ENCODE data around the gene ARID3C.

ARID3C gene

DNA sequence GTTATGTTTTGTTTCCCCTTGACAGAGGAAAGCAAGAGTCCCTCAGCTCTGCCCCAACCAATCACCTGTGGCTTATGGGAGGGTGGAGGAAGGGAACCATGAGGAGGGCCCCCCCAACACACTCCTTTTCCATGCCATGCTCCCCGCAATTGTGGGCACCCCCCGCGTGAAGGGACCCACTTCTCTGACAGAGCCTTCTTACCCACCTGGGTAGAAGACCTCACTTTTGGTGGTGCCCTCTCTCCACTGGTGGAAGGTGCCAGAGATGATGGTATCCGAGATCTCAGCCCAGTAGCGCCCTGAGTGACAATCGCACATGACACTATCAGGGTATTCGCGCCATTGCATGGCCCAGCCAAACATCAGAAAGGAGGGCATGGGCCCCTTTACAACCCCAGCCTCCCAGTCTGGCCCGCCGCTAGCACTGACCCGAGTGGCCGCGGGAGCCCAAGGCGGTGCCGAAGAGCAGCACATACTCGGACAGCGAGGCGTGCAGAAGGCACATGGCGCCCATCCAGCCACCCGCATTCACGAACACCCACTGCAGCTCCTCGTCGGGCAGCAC is 8.0 kb upstream of the ARID3C start:
- H3K36me3 ChIP-seq (ENCODE audit: control insufficient read depth in 2 of 2, insufficient read depth in 1 of 2, low read length in 2 of 2), result peaks cover 0 to 15% of the 10 kb centered on the region in 2 experiments; a peak in 2 of 3 replicates
- H3K27ac ChIP-seq (ENCODE audit: extremely low read depth, low read depth, low read length), result peak overlapping the region; percentile 77
- peak overlapping the region; percentile 67 for H3K4me3 ChIP-seq (ENCODE audit: low read depth, low read length)
- POLR2A ChIA-PET, result interaction anchor here (0.8 to 7.0 kb wide), 13 partner anchors 8 to 1612 kb away, joined by 3 to 90 read pairs (median 8); partner anchors contain the start of genes ARID3C, DCTN3, DNAJA1 and GALT
- no peaks in the 10 kb centered on the region for H3K9me3 ChIP-seq (ENCODE audit: control insufficient read depth, insufficient read depth, low read depth, low read length)
- CTCF ChIA-PET, result interaction anchor here (0.6 to 8.3 kb wide), 8 partner anchors 11 to 1103 kb away, joined by 5 to 164 read pairs (median 12); partner anchors contain the start of genes DCTN3, GALT, IL11RA and RPP25L
- H3K4me1 ChIP-seq (ENCODE audit: control insufficient read depth, insufficient read depth, low read length), result no peaks in the 10 kb centered on the region
- no peak for TF ChIP-seq ZNF391 (tag by site-specific recombination; IDR thresholded peaks at IDR 0.05; ENCODE audit: borderline replicate concordance, low read depth)
- TF ChIP-seq, protein P1, sequence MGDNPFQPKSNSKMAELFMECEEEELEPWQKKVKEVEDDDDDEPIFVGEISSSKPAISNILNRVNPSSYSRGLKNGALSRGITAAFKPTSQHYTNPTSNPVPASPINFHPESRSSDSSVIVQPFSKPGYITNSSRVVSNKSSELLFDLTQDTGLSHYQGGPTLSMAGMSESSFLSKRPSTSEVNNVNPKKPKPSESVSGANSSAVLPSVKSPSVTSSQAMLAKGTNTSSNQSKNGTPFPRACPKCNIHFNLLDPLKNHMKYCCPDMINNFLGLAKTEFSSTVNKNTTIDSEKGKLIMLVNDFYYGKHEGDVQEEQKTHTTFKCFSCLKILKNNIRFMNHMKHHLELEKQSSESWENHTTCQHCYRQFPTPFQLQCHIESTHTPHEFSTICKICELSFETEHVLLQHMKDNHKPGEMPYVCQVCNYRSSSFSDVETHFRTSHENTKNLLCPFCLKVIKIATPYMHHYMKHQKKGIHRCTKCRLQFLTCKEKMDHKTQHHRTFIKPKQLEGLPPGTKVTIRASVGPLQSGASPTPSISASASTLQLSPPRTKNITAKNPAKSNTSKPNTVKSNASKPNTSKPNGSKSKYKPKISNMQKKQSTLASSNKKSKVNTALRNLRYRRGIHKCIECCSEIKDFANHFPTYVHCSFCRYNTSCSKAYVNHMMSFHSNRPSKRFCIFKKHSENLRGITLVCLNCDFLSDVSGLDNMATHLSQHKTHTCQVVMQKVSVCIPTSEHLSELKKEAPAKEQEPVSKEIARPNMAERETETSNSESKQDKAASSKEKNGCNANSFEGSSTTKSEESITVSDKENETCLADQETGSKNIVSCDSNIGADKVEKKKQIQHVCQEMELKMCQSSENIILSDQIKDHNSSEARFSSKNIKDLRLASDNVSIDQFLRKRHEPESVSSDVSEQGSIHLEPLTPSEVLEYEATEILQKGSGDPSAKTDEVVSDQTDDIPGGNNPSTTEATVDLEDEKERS (tag by site-specific recombination; IDR thresholded peaks at IDR 0.05), result no peak
- no peak for TF ChIP-seq ZNF121 (tag by site-specific recombination; IDR thresholded peaks at IDR 0.05)
- no peak for TF ChIP-seq CTCF (tag by site-specific recombination; IDR thresholded peaks at IDR 0.05)
- no peak for TF ChIP-seq ZNF223 (tag by site-specific recombination; IDR thresholded peaks at IDR 0.05)
- no peak for TF ChIP-seq BCL11A (tag by site-specific recombination; IDR thresholded peaks at IDR 0.05; ENCODE audit: low read depth)
- peak; percentile 87 for TF ChIP-seq SCRT2 (tag by site-specific recombination; IDR thresholded peaks at IDR 0.05)
- TF ChIP-seq ZFP37 (tag by site-specific recombination; IDR thresholded peaks at IDR 0.05), result 0 out of 2 replicates have a peak, but pooled peaks have one; percentile 48
- TF ChIP-seq, protein P2, sequence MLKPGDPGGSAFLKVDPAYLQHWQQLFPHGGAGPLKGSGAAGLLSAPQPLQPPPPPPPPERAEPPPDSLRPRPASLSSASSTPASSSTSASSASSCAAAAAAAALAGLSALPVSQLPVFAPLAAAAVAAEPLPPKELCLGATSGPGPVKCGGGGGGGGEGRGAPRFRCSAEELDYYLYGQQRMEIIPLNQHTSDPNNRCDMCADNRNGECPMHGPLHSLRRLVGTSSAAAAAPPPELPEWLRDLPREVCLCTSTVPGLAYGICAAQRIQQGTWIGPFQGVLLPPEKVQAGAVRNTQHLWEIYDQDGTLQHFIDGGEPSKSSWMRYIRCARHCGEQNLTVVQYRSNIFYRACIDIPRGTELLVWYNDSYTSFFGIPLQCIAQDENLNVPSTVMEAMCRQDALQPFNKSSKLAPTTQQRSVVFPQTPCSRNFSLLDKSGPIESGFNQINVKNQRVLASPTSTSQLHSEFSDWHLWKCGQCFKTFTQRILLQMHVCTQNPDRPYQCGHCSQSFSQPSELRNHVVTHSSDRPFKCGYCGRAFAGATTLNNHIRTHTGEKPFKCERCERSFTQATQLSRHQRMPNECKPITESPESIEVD (tag by site-specific recombination; IDR thresholded peaks at IDR 0.05), result no peak
- no peak for TF ChIP-seq ZNF704 (tag by site-specific recombination; IDR thresholded peaks at IDR 0.05)
- TF ChIP-seq, protein P3, sequence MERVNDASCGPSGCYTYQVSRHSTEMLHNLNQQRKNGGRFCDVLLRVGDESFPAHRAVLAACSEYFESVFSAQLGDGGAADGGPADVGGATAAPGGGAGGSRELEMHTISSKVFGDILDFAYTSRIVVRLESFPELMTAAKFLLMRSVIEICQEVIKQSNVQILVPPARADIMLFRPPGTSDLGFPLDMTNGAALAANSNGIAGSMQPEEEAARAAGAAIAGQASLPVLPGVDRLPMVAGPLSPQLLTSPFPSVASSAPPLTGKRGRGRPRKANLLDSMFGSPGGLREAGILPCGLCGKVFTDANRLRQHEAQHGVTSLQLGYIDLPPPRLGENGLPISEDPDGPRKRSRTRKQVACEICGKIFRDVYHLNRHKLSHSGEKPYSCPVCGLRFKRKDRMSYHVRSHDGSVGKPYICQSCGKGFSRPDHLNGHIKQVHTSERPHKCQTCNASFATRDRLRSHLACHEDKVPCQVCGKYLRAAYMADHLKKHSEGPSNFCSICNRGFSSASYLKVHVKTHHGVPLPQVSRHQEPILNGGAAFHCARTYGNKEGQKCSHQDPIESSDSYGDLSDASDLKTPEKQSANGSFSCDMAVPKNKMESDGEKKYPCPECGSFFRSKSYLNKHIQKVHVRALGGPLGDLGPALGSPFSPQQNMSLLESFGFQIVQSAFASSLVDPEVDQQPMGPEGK (tag by site-specific recombination; IDR thresholded peaks at IDR 0.05), result peak; percentile 25; the same call in 1 of the 2 replicates
- TF ChIP-seq ZNF76 (tag by site-specific recombination; IDR thresholded peaks at IDR 0.05; ENCODE audit: borderline replicate concordance, low read depth), result no peak
- TF ChIP-seq MZF1 (tag by site-specific recombination; IDR thresholded peaks at IDR 0.05; ENCODE audit: borderline replicate concordance), result no peak
- TF ChIP-seq, protein P4, sequence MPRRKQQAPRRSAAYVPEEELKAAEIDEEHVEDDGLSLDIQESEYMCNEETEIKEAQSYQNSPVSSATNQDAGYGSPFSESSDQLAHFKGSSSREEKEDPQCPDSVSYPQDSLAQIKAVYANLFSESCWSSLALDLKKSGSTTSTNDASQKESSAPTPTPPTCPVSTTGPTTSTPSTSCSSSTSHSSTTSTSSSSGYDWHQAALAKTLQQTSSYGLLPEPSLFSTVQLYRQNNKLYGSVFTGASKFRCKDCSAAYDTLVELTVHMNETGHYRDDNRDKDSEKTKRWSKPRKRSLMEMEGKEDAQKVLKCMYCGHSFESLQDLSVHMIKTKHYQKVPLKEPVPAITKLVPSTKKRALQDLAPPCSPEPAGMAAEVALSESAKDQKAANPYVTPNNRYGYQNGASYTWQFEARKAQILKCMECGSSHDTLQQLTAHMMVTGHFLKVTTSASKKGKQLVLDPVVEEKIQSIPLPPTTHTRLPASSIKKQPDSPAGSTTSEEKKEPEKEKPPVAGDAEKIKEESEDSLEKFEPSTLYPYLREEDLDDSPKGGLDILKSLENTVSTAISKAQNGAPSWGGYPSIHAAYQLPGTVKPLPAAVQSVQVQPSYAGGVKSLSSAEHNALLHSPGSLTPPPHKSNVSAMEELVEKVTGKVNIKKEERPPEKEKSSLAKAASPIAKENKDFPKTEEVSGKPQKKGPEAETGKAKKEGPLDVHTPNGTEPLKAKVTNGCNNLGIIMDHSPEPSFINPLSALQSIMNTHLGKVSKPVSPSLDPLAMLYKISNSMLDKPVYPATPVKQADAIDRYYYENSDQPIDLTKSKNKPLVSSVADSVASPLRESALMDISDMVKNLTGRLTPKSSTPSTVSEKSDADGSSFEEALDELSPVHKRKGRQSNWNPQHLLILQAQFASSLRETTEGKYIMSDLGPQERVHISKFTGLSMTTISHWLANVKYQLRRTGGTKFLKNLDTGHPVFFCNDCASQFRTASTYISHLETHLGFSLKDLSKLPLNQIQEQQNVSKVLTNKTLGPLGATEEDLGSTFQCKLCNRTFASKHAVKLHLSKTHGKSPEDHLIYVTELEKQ (tag by site-specific recombination; IDR thresholded peaks at IDR 0.05; ENCODE audit: borderline replicate concordance), result no peak
- no peak for TF ChIP-seq ZNF354C (tag by site-specific recombination; IDR thresholded peaks at IDR 0.05; ENCODE audit: borderline replicate concordance, low read depth)
- TF ChIP-seq ZNF510 (tag by site-specific recombination; IDR thresholded peaks at IDR 0.05; ENCODE audit: insufficient replicate concordance), result no peak
- no peak for TF ChIP-seq SP3 (tag by site-specific recombination; IDR thresholded peaks at IDR 0.05)
- TF ChIP-seq ZNF776 (tag by site-specific recombination; IDR thresholded peaks at IDR 0.05; ENCODE audit: borderline replicate concordance), result no peak
- no peak for TF ChIP-seq ZNF580 (tag by site-specific recombination; IDR thresholded peaks at IDR 0.05)
- no peak for TF ChIP-seq ZNF138 (tag by site-specific recombination; IDR thresholded peaks at IDR 0.05; ENCODE audit: borderline replicate concordance)
- TF ChIP-seq ZNF658 (tag by site-specific recombination; IDR thresholded peaks at IDR 0.05), result no peak
